ENCODE measurements around the gene COL13A1.
A peak's percentile ranks its signal among the peaks of the same experiment; 100 is the strongest.

The COL13A1 gene

GRCh38 chr10:69801094-69801433 lies 642 bp upstream of the COL13A1 start:
- Mint-ChIP-seq H3K27me3 (ENCODE audit: low read depth) (peaks cover 57% of the 10 kb centered on the region), H3K9me3 (peaks cover 6% of the 10 kb centered on the region), H3K27ac (no peak overlapping the region), H3K4me3 (no peak overlapping the region), H3K36me3 (ENCODE audit: low read depth) (no peaks in the 10 kb centered on the region), H3K4me1 (ENCODE audit: low read depth) (peaks cover 4% of the 10 kb centered on the region)

DNA sequence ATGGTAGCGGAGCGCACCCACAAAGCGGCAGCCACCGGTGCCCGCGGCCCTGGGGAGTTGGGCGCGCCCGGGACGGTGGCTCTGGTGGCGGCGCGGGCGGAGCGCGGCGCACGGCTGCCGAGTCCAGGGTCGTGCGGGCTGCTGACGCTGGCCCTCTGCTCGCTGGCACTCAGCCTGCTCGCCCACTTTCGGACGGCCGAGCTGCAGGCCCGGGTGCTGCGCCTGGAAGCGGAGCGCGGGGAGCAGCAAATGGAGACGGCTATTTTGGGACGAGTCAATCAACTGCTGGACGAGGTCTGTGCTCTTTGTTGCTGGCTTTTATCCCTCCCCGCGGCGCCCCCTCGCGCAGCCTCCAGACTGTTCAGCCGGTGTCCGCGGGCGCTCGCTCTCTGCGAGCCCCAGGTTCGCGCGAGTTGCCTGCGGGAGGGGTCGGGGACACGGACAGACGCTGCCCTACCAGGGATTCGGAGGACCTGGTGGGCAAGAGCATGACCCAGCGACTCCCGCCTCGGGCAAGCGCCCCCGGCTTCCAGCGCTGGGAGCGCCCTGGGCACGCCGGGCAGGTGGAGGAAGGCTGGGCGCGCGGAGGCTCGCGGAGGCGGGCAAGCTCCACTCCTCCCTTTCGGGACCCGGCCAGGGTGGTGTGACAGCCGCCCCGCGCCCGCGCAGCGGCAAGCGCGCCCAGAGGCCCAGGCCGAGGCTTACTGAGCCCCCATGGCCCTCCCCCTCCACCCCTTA lies 887 bp downstream of the COL13A1 start:
- Mint-ChIP-seq H3K27me3 (ENCODE audit: low read depth) (peaks cover 58% of the 10 kb centered on the region), H3K4me1 (ENCODE audit: low read depth) (peaks cover 4% of the 10 kb centered on the region), H3K36me3 (ENCODE audit: low read depth) (no peaks in the 10 kb centered on the region), H3K4me3 (no peak overlapping the region), H3K27ac (no peak overlapping the region), H3K9me3 (no peaks in the 10 kb centered on the region)

DNA sequence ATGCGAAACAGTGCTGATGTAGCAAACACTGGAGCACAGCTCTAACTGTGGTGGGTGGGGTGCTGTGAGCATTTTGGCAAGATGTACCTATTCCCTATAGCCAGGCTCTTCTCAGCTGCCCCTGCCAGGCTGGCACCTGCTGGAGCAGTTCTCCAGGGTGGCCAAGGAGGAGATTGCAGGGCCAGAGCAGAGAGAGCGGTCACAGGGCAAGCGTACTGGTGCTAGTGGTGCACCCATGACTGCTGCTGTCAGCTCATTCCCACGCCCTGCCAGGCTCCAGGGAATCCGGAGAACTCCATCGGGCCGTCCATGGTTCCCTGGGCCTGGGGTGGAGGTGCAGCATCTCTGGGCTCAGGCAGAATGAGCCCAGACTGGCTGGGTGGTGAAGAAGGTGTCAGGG lies 2.1 kb downstream of the COL13A1 start:
- Mint-ChIP-seq H3K4me1 (ENCODE audit: low read depth) (peaks cover 4% of the 10 kb centered on the region), H3K9me3 (no peaks in the 10 kb centered on the region), H3K4me3 (no peak overlapping the region), H3K36me3 (ENCODE audit: low read depth) (no peaks in the 10 kb centered on the region), H3K27me3 (ENCODE audit: low read depth) (peaks cover 53% of the 10 kb centered on the region), H3K27ac (no peak overlapping the region)

- Mint-ChIP-seq H3K36me3 (ENCODE audit: low read depth) (no peaks in the 10 kb centered on the region), H3K9me3 (no peaks in the 10 kb centered on the region), H3K4me3 (no peak overlapping the region), H3K27me3 (ENCODE audit: low read depth) (peaks cover 47% of the 10 kb centered on the region), H3K4me1 (ENCODE audit: low read depth) (peaks cover 4% of the 10 kb centered on the region), H3K27ac (no peak overlapping the region)
These were observed 3.1 kb downstream of the COL13A1 start for GRCh38 chr10:69804775-69805174.

DNA sequence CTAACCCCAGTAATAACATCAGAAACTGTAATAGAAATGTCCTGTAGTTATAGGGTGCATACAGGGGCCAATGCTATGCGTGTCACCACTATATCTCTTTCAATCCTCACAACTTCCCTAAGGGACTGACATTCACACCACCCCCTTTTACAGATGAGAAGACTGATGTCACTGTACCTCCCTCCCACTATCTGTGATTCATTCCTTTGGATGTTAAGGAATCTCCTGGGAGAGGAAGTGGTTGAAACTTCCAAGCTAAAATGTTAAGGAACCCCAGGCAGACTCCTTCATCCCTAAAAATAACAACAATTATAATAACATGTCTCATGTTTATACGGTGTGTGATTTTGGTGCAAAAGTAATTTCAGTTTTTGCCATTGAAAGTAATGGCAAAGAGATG lies 5.4 kb downstream of the COL13A1 start:
- Mint-ChIP-seq H3K36me3 (ENCODE audit: low read depth) (no peaks in the 10 kb centered on the region), H3K27me3 (ENCODE audit: low read depth) (peaks cover 27% of the 10 kb centered on the region), H3K9me3 (no peaks in the 10 kb centered on the region), H3K4me1 (ENCODE audit: low read depth) (no peaks in the 10 kb centered on the region), H3K4me3 (no peak overlapping the region), H3K27ac (no peak overlapping the region)

GRCh38 chr10:69807696-69808095 lies 6.0 kb downstream of the COL13A1 start:
- Mint-ChIP-seq H3K27ac (no peak overlapping the region), H3K4me3 (no peak overlapping the region), H3K4me1 (ENCODE audit: low read depth) (no peaks in the 10 kb centered on the region), H3K36me3 (ENCODE audit: low read depth) (no peaks in the 10 kb centered on the region), H3K9me3 (no peaks in the 10 kb centered on the region), H3K27me3 (ENCODE audit: low read depth) (peaks cover 27% of the 10 kb centered on the region)

GRCh38 chr10:69809318-69809717 lies 7.6 kb downstream of the COL13A1 start:
- H3K9me3 Mint-ChIP-seq = no peaks in the 10 kb centered on the region
- no peaks in the 10 kb centered on the region for H3K4me1 Mint-ChIP-seq (ENCODE audit: low read depth)
- peaks cover 14% of the 10 kb centered on the region for H3K27me3 Mint-ChIP-seq (ENCODE audit: low read depth)
- H3K36me3 Mint-ChIP-seq (ENCODE audit: low read depth) = no peaks in the 10 kb centered on the region
- no peak overlapping the region for H3K4me3 Mint-ChIP-seq
- H3K27ac Mint-ChIP-seq = no peak overlapping the region

DNA sequence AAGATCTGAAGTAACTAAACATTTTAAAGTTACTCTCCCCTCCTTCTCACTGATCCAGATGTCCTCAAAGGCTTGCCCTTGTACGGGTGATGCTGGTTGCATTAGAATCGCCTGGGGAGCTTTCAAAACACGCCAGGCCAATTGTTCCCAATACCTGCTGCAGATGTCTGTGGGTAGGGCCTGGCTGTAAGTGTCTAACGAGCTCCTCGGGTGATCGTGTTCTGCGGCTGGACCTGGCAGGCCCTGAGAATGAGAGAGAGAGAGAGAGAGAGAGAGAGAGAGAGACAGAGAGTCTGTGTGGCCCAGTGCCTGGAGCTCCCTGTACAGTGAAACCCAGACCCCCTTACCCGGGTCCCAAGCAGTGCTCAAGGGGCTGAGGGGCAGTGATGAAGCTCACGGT lies 8.4 kb downstream of the COL13A1 start:
- Mint-ChIP-seq H3K9me3 (no peaks in the 10 kb centered on the region), H3K4me3 (no peak overlapping the region)

DNA sequence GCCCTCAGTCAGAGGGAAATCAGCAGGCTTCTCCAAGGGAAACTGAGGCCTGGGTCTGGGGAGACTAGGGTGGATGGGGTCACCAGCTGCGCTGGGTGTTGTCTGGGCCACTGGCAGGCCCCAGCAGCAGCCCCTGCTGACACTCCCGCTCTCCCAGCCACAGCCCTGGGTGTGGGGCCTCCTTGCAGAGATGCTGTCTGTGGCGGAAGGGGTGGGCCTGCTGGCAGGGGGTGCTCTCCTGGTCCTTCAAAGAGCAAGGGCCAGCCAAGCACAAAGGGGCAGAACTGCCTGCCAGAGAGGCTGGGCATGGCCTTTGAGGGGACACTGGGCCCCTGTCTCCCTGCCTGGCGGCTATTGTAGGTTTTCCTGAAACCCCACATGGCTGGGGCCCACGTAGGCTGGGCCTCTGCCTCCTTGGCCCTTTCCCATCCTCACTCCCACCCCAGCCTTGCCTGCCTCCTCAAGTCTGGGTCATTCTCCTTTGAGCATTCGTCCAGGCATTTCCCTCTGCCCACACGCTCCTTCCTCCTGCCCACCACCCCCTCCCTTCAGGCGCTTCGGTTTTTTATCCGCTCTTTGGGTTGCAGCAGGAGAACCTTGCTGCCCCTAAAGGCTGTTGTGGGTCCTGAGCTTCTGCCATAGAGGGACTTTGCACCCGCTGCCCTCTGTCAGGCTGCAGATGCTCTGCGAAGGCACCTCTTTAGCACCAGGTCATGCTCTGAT lies 9.1 kb downstream of the COL13A1 start:
- no peaks in the 10 kb centered on the region for H3K4me1 Mint-ChIP-seq (ENCODE audit: low read depth)
- no peak overlapping the region for H3K27ac Mint-ChIP-seq
- H3K27me3 Mint-ChIP-seq (ENCODE audit: low read depth) = peaks cover 3% of the 10 kb centered on the region
- H3K9me3 Mint-ChIP-seq = no peaks in the 10 kb centered on the region
- no peak overlapping the region for H3K4me3 Mint-ChIP-seq
- no peaks in the 10 kb centered on the region for H3K36me3 Mint-ChIP-seq (ENCODE audit: low read depth)

More for the DNA sequence above, 8.4 kb downstream of the COL13A1 start:
- Mint-ChIP-seq H3K4me1 (ENCODE audit: low read depth) (no peaks in the 10 kb centered on the region), H3K27ac (no peak overlapping the region), H3K36me3 (ENCODE audit: low read depth) (no peaks in the 10 kb centered on the region), H3K27me3 (ENCODE audit: low read depth) (peaks cover 6% of the 10 kb centered on the region)

GRCh38 chr10:69813632-69814031 lies 11.9 kb downstream of the COL13A1 start:
- H3K36me3 Mint-ChIP-seq (ENCODE audit: low read depth) = no peaks in the 10 kb centered on the region
- peaks cover 6% of the 10 kb centered on the region for H3K9me3 Mint-ChIP-seq
- peaks cover 17% of the 10 kb centered on the region for H3K4me1 Mint-ChIP-seq (ENCODE audit: low read depth)
- H3K27ac Mint-ChIP-seq = no peak overlapping the region
- H3K4me3 Mint-ChIP-seq = no peak overlapping the region
- peaks cover 5% of the 10 kb centered on the region for H3K27me3 Mint-ChIP-seq (ENCODE audit: low read depth)

DNA sequence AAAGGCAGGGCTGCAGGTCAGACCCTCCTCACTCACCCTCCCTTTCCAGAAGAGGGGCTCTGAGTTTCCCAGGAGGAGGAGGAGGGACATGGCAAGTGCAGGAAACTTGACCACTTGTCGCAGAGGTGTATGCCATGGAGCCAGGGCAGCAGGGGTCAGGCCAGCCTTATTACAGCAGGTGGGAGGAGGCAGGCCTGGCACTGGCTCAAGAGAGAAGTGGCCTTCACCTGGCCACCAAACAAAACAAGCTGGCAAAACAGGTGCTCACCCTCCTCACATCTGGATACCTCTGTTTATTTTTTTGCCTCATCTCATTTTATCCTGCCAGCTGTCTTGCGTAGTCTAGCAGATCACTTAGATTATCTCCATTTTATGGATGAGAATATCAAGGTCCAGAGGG lies 12.5 kb downstream of the COL13A1 start:
- Mint-ChIP-seq H3K27me3 (ENCODE audit: low read depth) (peaks cover 5% of the 10 kb centered on the region), H3K9me3 (peaks cover 10% of the 10 kb centered on the region), H3K27ac (no peak overlapping the region), H3K4me1 (ENCODE audit: low read depth) (peaks cover 17% of the 10 kb centered on the region), H3K36me3 (ENCODE audit: low read depth) (no peaks in the 10 kb centered on the region), H3K4me3 (no peak overlapping the region)

- H3K4me1 Mint-ChIP-seq (ENCODE audit: low read depth) = peaks cover 22% of the 10 kb centered on the region
- peaks cover 16% of the 10 kb centered on the region for H3K9me3 Mint-ChIP-seq
- H3K27me3 Mint-ChIP-seq (ENCODE audit: low read depth) = peaks cover 8% of the 10 kb centered on the region
- no peaks in the 10 kb centered on the region for H3K36me3 Mint-ChIP-seq (ENCODE audit: low read depth)
- no peak overlapping the region for H3K27ac Mint-ChIP-seq
- no peak overlapping the region for H3K4me3 Mint-ChIP-seq
These were observed 13.4 kb downstream of the COL13A1 start for GRCh38 chr10:69815104-69815503.

DNA sequence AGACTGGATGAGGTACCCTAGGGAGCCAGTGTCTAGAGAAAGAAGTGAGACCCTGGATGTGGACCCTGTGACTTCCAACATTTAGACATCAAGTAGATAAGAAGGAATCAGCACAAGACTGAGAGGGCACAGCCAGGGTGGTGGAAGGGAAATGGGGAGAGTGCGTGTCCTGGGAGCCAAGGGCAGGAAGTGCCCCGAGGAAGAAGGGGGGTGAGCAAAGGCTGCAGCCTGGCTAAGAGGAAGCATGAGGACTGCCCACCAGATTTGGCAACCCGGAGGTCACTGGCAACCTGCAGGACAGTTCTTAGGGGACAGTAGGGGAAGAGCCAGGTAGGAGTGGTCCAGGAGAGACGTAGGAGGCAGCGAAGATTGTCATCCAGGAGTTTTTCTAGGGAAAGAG lies 14.8 kb downstream of the COL13A1 start:
- H3K4me1 Mint-ChIP-seq (ENCODE audit: low read depth) = peaks cover 24% of the 10 kb centered on the region

GRCh38 chr10:69817078-69817581 lies 15.4 kb downstream of the COL13A1 start:
- peaks cover 15% of the 10 kb centered on the region for H3K27me3 Mint-ChIP-seq (ENCODE audit: low read depth)
- H3K4me3 Mint-ChIP-seq = peak overlapping the region; percentile 21
- no peaks in the 10 kb centered on the region for H3K36me3 Mint-ChIP-seq (ENCODE audit: low read depth)
- peaks cover 24% of the 10 kb centered on the region for H3K4me1 Mint-ChIP-seq (ENCODE audit: low read depth)
- H3K9me3 Mint-ChIP-seq = peaks cover 22% of the 10 kb centered on the region
- no peak overlapping the region for H3K27ac Mint-ChIP-seq

More for the DNA sequence above, 14.8 kb downstream of the COL13A1 start:
- peaks cover 12% of the 10 kb centered on the region for H3K27me3 Mint-ChIP-seq (ENCODE audit: low read depth)
- no peaks in the 10 kb centered on the region for H3K36me3 Mint-ChIP-seq (ENCODE audit: low read depth)
- no peak overlapping the region for H3K27ac Mint-ChIP-seq
- H3K4me3 Mint-ChIP-seq = no peak overlapping the region
- H3K9me3 Mint-ChIP-seq = peaks cover 22% of the 10 kb centered on the region

GRCh38 chr10:69818676-69819239 lies 17.1 kb downstream of the COL13A1 start:
- Mint-ChIP-seq H3K27ac (peak overlapping the region; percentile 39), H3K9me3 (peaks cover 22% of the 10 kb centered on the region), H3K4me1 (ENCODE audit: low read depth) (peaks cover 24% of the 10 kb centered on the region), H3K27me3 (ENCODE audit: low read depth) (peaks cover 15% of the 10 kb centered on the region), H3K4me3 (no peak overlapping the region), H3K36me3 (ENCODE audit: low read depth) (no peaks in the 10 kb centered on the region)

Data from T-helper 1 cell treated with Interleukin-12 subunit alpha and Interleukin-12 subunit beta and Interleukin-4 antibody, amounts not matched to agents 30 μg/mL and 1 μg/mL, for 36 hours (primary cell).